GM18907 (cell line): ENCODE data around the gene IGF1R.

Experiments used
- ATAC-seq: cut with Tn5 transposase; IDR thresholded peaks from one replicate; pipeline ENCODE4 v1.9.1; 2021; ENCODE audit warnings: mild to moderate bottlenecking, moderate library complexity; ENCODE audit not compliant: unreplicated experiment

IGF1R gene

GRCh38 chr15:98807262-98807661 is 158.9 kb downstream of the IGF1R start:
- no peak for ATAC-seq

- ATAC-seq: no peak
Measured at GRCh38 chr15:98809273-98809672, 160.9 kb downstream of the IGF1R start.

DNA sequence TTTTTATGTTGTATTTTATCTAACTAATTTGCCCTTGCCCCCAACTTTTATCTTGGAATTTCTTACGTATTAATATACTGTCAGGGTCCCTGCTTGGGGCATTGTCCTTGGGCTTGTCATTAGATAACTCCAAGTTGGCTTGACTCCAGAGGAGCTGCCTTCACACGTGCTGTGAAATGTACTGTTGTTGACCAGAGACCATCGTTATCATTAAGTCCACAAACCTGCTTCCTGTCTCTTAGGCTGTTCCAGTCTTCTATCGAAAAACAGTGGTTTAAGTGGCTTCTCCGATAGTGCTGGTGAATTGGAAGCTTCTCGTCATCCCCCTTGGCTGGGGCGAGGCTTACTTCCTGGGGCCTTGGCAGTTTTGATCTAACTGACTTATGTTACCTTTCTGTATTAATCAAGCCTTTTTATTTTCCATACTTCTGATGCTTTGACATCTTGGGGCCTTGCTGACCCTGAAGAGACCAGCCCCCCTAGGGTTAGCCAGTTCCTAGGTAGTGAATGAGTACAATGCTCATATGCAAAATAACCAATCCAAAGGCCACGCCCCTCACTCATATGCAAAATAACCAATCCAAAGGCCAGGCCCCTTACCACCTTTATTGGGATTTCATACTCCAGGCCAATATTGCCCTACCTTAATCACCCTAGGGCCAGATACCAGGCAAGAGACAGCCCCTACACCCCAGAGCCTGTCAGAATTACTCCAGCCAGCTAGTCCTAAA is 164.5 kb downstream of the IGF1R start:
- ATAC-seq: no peak

DNA sequence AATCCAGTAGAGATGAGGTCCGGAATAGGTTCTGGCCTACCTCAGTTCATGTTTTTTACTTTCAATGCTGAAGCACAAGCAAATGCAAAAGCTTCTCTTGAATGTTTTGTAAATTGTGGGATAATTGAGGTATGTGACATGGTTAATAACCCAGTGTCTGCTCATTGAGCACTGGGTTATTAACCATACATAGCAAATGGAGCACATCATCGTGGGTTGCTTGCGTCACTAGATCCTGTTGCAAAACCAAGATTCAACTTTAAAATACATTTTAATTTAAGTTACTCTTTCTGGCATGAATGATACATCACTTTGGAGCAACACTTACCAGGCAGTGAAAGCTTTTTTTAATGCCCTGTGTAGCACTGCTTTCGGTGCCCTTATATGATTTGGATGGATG is 165.6 kb downstream of the IGF1R start:
- no peak for ATAC-seq

- no peak for ATAC-seq
Measured at GRCh38 chr15:98815207-98815606, 166.9 kb downstream of the IGF1R start.

- no peak for ATAC-seq
Measured at GRCh38 chr15:98817745-98818144, 169.4 kb downstream of the IGF1R start.

DNA sequence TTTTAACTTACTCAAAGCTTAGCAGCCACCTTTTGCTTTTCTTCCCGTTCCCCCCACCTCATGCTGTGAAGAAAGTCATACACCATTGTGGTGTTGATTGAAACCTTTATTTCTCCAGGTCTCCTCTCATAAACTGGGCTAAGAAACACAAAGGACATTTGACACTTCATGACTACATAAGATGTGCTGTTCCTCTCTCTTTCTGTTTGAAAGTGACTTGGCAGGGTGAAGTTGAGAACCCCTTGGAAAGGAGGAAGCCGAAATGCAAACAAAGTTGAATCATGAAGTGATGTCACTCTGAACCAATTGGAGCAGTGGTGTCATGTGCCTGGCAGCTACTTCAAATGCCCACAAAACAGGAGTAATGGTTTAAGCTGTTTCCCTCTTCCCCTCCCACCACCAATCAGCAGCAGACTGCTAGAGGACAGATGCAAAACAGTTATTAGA is 174.7 kb downstream of the IGF1R start:
- ATAC-seq: no peak

GRCh38 chr15:98823616-98824015 is 175.3 kb downstream of the IGF1R start:
- no peak for ATAC-seq

DNA sequence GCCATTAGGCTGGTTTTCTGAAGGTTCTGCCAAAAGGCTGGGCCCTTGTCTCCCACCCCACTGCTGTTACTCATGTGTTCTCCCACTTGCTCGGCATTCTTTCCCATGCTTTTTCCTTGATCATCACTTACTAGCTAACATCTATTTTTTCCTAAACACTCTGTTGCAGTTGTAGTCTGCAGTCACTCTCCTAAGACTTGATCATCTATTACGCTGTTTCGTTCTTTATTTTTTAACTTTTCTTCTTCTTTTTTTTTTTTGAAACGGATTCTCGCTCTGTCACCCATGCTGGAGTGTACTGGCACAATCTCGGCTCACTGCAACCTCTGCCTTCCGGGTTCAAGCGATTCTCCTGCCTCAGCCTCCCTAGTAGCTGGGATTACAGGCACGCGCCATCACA is 176.3 kb downstream of the IGF1R start:
- ATAC-seq: no peak

GRCh38 chr15:98826658-98827057 is 178.3 kb downstream of the IGF1R start:
- ATAC-seq: no peak

GRCh38 chr15:98827217-98827616 is 178.9 kb downstream of the IGF1R start:
- no peak for ATAC-seq

GRCh38 chr15:98830034-98830634 is 181.8 kb downstream of the IGF1R start:
- no peak for ATAC-seq

GRCh38 chr15:98834976-98835375 is 186.6 kb downstream of the IGF1R start:
- ATAC-seq: no peak

DNA sequence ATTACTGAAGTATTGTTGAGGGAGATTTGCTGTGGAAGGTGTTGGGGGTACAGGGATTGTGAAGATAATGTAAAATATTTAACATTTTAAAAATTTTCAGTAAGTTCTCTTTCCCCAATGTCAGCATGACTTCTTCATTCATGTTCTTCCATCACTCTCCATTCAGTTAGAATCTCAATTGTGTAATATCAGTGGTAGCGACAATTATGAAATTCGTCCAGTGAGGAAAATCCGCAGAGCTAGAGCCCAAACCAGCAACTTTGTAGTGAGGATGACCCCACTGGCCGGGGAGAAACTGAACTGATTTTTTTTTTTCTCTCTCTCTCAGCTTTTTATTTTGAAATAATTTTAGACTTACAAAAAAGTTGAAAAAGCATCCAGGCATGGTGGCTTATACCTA is 187.5 kb downstream of the IGF1R start:
- ATAC-seq: no peak

DNA sequence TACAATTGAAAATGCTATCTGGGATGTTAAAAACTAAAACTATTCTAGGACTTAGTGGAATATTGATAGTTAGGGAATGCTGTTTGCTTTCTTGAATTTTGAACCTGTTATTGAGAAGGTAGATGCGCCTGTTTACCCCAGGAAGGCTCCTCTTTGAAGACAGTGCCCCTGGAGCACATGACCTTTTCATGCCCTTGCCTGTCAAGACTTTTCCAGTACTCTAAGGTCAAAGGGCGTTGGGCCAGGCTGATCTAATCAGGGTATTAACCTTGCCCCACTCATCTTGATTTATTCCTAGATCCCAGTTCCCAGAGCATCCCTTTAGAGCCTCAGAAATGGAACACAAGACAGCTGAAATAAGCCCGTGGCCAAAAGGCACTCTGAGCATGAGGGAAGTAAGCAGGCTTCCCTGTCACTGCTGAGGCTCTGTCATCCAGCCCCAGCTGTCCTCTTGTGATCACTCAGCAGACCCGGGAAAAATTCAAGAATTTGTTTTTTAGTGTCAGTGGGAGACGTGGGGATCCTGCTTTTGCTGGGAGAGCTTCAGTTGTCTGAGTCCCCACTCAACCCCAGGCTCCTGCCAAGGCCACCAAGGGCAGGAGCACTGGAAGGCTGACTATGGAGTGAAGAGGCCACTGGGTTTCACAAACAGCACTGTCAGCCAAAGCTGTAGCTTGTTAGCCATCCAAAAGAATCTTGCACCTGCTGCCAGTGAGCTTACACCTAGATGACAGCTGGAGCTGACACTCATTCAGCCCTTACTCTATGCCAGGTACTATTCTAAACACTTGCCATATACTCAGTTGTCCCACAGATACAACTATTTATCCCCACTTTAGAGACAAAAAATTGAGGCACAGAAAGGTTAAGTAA is 190.3 kb downstream of the IGF1R start:
- ATAC-seq: no peak

GRCh38 chr15:98840053-98840452 is 191.7 kb downstream of the IGF1R start:
- ATAC-seq: no peak

GRCh38 chr15:98841419-98841970 is 193.2 kb downstream of the IGF1R start:
- ATAC-seq: no peak

DNA sequence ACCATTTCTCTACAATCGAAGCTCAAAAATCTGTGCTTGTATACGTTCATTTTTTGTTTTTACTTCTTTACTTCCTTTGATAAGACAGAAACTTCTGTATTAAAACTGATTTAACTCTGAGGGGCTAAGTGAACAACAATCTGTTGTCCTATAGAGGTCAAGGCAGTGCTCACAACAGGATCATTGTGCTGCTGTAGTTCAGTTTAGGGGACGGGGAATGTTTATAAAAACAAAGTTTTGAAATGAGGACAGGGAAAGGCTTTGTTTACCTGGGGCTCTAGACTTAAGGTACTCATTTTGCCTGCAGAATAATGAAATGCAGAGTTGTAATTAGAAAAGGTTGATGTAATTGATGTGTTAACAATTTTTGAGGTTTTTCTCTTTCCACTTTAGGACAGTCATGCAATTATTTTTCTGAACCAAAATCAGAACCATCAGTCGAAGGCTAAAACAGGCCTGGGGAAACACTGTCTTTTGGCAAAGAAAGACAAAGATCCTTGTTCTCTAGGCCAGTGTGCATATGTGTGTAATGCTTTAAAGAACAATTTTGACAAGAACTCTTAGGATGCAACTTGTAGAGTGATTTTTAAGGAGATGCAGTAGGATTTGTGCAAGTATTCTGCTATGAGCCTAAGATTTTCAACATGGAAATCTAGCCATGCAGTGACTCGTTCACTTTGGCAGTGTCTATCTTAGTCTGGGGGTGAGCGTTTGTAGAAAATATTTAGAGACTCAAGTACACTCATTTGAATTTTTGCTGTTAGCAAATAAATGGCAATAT is 194.0 kb downstream of the IGF1R start:
- no peak for ATAC-seq

GRCh38 chr15:98842973-98843285 is 194.6 kb downstream of the IGF1R start:
- no peak for ATAC-seq

DNA sequence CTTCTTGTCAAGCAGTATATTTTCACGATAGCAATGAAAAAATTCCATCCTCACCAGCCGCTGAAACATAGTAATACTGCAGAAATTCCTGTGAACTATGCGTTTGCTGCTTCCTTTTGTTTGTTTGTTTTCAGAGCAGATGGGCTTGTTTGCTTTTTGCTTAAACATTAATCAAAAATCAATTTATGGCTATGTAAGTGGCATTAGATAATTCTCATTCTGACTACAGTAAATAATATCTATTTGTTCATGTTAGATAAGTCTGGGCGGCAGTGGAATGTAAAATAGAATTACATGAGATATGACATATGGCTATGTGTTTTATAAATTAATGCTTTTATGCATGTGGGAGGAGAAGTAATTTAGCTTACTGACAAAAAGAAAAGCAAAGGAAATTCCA is 195.5 kb downstream of the IGF1R start:
- ATAC-seq: no peak

- ATAC-seq: no peak
Measured at GRCh38 chr15:98844261-98844660, 195.9 kb downstream of the IGF1R start.
